Cortex of kidney (tissue), 1 donor: ENCODE results near the gene ALKBH6.
A peak's percentile ranks its signal among the peaks of the same experiment; 100 is the strongest.

ENCODE experiments used
- DNase-seq: peaks from one replicate; lab custom pipeline; 2025; lab: John Stamatoyannopoulos, UW

Gene ALKBH6

DNA sequence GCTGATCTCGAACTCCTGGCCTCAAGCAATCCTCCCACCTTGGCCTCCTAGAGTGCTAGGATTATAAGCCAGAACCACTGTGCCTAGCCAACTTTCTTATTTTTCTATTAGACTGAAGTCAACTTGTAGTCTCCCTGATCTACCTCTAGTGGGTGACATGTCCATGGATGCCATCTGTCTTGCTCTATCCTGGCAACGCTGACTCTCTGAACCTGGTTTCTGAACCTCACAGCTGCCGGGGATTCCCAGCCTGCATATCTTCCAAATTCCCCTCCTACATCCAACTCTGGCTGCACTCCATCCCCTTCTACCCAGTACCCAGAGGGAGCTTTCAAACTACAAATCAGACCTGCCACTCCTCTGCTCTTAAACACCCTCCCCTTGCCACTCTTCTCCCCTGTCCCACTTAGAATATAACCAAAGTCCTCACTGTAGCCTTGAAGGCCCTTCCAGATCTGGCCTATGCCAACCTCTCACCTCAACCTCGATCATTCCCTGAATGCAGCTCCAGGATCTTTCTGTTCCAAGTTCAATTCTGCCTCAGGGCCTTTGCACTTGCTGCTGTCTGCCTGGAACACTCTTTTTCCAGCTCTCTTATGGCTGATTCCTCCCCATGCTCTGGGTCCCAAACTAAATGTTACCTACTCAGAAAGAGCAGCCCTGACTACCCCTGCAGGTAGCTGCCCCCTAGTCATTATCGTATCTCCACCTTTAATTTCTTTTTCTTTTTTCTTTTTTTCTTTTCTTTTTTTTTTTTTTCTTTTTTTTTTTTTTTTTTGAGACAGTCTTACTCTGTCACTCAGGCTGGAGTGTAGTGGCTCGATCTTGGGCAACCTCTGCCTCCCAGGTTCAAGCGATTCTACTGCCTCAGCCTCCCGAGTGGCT is 16.5 kb upstream of the ALKBH6 start:
- DNase-seq, result no peak

DNA sequence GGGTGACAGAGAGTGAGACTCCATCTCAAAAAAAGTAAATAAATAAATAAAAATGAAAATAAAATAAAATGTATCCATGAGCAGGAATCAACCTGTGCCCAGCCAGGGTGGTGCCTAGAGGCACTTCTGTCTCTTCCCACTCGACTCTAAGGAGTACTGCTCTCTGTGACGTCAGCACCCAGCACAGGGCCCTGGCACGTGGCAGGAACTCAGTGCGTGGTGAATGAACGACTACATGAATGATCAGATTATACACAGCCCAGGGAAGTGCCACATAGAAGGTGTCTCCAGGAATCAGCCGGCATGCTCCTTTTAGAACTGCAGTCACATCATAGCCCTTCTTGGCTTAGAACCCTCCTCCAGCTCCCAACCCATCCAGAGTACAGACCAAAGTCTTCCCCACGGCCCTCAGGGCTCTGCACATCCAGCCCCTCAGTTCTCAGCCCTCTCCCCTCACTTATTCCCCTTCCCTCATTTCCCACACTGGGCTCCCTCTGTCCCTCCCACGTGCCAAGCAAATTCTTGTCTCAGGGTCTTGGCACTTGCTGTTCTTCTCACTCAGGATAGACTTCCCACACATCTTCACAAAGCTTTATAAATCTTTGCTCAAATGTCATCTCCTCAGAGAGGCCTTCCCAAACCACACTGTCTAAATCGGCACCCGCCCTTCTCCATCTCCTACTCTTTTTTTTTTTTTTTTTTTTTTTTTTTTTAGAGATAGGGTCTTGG is 14.5 kb upstream of the ALKBH6 start:
- DNase-seq, result no peak

DNA sequence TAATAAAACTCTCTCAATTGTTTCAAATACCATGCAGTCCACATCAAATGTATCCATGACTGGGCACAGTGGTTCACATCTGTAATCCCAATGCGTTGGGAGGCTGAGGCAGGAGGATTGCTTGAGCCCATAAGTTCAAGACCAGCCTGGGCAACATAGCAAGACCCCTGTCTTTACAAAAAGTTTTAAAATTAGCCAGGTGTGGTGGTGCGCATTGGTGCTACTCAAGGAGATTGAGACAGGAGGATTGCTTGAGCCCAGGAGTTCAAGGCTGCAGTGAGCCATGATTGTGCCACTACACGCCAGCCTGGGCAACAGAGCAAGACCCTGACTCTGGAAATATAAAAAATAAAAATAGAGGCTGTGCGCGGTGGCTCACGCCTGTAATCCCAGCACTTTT is 13.7 kb upstream of the ALKBH6 start:
- no peak for DNase-seq

DNA sequence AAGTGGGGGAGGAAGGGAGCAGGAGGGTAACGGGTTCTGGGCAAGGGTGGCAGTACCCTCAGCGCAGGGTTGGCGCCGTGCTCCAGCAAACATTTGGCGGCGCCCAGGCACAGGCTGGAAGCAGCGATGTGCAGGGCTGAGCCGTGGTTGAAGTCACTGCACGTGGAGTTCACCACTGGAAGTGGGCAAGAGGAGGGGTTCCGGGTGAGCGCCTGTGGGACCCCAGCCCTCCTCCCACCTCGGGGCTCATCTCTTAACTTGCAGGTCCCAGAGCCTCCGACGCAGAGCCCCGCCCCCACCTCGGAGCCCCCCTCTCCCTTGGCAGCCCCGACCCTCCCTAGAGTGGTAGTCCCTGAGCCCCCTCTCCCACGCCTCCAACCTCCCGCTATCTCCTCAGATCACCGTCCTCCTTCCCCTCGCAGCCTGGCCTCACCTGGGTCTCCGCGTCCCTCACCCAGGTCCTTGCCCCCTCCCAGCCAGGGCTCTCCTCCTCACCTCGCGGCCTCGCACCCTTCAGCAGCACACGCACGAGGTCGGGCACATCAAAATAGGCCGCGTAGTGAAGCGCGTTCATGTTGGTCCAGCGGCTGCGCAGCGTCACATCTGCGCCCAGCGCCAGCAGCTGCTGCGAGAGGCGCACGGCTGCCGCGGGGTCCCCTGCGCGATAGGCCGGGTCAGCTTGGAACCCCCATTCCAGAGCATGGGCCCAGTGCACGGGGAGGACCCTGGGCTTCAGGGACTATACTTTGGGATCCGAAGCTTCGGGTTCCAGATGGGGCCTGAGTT is 12.3 kb upstream of the ALKBH6 start:
- no peak for DNase-seq

DNA sequence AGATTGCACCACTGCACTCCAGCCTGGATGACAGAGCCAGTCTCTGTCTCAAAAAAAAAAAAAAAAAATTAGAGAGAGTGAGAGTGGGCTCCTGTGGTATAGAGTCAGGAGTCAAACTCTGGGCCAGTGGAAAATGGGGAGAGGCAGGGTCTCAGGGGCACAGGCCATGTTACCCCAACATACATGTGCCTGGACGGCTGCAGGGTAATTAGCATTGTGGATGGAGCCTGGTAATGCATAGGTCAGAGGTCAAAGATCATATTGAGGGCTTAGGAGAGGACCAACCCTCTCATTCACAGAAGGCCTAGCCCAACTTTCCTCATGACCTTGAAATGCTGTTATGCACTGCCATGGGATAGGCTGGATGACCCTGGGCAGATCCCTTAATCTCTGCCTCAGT is 11.5 kb upstream of the ALKBH6 start:
- DNase-seq, result no peak

DNA sequence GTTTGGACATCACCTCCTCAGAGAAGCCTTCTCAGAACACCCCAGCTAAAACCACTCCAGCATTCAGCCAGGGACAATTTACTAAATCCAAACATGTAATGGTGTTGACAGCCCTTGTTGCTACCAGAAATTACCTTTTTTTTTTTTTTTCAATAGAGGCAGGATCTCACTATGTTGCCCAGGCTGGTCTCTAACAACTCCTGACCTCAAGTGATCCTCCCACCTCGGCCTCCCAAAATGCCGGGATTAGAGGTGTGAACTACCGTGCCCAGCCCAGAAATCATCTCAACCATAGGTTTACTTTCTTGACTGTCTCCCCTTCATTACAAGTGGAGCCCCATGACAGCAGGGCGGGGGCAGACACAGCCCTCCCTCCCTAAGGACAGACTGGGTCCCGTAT is 9.4 kb upstream of the ALKBH6 start:
- no peak for DNase-seq

DNA sequence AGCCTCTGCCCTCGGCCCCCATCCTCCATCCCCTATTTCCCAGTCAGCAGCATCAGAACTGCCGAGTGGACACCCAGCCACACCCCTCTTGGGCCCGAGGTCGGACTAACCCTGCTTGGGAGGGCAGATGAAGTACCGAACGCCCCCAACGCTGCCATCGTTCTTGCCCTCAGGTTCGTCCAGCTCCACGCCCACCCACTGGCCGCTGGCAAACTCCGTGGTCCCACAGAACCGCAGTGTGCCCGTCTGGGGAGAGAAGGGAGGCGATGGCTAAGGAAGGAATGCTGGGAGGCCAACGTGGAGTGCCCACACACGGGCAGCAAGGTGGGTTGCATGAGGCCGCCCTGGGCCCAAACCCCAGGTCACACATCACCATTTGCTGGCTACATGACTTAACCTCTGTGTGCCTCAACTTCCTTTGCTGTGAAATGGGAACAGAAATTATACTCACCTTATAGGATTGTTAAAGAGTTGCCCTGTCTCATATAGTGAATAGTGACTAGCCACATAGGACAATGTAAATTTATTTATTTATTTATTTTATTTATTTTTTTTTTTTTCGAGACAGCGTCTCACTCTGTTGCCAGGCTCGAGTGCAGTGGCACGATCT is 5.2 kb upstream of the ALKBH6 start:
- no peak for DNase-seq

DNA sequence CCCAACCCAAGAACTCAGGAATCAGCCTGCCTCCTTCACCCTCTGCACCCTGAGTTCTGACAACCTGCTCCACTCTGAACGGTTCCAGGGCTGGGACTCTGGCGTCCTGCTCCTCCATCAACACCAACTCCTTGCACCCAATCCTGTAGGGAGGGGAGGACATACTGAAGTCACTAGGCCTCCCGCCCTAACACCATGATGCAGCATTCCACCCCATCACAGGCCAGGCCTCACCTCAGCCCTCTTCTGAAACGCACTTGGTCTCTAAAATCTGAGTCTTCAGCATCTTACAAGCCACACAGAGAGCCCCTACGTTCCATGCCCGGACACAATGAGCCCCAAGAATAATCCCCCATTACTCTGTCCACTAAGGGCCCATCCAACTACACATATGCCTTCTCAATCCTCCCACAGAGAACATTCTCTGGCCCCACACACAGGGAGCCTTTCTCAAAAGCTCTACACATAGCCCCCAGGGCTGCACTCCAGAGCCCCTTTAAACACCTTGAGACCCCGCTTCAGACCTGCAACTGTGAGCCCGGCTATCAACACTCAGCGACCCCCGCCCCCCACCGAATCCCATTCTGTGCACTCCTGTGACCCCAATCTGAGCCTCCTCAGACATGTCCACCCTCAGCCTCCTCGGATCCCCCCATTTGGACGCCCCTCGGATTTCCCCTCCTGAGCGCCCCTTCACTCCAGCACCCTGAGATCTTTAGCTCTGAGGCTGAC is 567 bp downstream of the ALKBH6 start:
- no peak for DNase-seq

DNA sequence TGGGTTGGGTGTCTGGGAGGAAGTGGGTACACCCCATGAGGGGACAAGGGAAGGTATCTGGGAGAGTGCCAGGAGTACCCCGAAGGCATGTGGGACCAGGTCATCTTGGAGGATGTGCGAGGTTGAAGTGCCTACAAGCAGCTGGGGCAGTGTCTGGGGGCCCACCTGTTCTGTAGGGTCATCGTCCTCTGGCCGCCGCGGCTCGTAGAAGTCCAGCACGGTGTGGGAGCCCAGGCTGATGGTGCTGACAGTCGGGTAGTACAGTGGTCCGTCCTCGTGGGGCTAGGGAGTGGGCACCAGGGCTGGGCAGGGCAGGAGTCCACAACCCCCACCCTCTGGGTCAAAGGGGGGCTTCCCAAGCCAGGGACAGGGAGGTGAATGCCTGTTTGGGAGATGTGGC is 3.6 kb downstream of the ALKBH6 start:
- DNase-seq, result no peak

DNA sequence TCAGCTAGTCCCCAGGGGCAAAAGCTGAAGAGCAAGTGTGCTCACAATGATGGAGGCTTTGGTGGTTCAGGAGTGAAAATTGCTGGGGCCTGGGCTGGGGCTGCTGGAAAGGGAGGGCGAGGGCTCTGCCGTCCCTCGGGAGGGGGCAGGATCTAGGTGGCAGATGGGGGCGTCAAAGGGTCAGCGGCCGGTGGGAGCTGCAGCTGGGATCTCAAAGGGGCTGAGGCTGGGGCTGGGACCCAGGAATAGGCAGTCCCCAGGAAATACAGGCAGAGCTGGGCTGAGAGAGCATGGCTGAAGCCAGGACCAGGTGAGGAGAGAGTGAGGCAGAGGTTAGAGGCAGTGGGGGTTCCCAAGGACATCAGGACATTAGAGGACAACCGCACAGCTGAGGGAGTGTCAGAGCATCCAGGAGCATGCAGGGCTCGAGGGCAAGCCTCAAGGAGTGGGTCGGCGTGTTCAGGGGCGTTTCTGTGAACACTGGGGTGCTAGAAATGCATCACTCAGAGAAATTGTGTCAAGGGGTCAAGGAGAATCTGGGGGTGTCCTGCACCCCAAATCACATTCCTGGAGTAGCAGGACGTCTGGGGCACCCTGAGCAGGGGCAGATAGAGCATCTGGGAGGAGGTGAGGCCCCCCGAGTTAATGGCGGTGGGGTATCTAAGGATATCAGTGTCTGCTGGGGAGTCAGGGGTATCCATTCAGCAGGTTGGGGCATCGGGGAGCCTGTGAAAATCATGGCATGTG is 4.2 kb downstream of the ALKBH6 start:
- no peak for DNase-seq

DNA sequence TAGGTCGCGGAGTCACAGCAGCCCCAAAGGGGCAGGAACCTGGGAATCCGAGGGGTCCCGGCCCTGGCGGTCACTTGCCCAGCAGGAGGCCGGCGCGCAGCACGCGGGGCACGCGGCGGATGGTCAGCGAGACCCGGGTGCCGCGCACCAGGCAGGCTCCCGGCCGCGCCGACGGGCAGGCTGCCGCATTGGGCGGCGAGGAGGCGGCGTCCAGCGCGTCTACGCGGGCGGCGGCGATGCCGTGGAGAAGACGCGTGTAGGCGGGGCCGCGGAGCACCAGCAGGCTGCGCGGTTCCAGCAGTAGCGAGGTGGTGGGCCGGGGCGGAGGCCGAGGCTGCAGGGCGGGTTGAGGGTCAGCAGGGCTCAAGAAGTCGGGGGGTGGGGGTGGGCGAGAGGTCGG is 4.8 kb downstream of the ALKBH6 start:
- DNase-seq, result no peak

DNA sequence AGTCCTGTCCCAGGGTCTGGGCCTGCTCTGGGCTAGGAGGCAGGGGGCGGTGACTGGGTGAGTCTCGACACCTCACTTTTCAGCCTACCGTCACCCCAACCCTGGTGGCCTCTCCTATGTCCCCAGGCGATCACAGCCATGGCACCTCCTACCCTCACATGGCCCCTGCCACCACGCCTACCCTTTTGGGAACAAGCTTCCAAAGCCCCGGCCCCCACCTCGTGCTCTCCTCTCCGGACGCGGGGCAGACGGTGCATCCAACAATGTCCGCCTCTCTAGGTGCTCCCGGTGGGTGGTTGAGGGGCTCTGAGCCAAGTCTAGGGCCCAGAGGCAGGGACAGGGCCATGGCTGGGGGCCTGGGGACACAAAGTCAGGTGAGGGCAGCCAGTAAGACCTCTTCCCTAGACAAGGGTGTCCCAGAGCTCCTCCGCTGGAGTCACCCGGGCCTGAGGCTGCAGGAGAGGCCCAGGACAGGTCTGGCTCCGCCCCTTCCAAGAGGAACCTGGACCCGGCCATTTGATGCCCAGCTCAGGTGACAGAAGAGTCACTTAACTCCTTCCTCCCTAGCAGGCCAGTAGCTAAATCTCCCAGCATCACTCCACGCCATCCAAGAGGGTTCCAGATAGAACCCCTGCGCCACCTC is 5.6 kb downstream of the ALKBH6 start, which contains the start of gene SYNE4:
TSS of gene SYNE4 (minus strand) at position 478 of the 643 bp plus-strand sequence. CDS start at position 346, 132 bp downstream.
- no peak for DNase-seq

DNA sequence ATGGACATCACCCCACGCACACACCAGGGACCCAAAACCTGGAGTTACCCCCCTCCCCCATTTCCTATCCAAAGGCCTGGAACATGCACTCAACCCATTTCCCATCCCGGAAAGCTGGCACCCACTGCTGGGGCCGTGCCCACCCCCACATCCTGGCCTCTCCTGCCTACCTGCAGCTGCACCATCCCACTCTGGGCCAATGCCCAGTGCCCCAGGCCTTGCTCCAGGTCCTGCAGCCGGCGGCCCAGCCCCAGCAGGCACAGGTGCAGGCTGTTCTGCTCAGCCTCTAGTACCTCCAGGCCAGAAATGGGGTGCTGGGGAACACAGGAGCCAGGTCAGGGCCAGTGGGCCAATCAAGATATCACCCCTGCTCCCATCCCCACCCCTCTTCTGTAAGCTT is 7.1 kb downstream of the ALKBH6 start:
- DNase-seq, result no peak

DNA sequence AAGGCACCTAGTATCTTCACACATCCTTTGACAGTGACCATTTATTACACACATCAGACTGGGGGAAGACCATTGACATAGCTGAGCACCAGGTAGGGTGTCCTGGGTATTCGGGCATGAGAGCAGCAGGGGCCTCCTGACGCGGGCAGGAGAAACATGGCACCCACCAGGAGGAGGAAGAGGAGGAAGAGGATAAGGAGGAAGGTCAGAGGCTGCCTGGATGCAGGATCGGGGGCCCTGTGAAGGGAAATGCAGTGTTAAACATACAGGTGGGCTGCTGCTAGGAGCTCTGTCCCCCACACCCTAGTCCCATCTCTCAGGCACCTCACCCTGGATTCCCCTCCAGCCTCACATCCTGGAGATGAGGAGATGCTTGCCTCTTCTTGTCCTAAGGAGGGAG is 10.7 kb downstream of the ALKBH6 start:
- no peak for DNase-seq

DNA sequence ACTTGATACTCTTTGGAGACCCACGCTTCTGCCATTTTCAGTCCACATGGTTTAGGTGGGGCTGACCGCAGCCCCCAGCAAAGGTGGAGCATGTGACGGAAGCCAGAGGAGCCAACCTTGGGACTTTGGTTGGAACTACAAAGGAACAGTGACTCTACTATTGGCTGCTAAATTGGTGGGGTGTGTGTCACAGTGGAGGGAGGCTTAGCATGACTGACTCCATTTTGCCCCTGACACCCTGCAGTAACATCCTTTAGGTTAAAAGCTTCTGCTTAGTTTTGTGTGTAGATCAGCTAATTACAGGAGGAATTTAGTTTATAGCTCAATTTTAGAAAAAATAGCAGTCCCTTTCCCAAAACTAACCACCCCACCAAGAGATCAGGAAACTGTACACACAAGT is 12.4 kb downstream of the ALKBH6 start:
- no peak for DNase-seq

DNA sequence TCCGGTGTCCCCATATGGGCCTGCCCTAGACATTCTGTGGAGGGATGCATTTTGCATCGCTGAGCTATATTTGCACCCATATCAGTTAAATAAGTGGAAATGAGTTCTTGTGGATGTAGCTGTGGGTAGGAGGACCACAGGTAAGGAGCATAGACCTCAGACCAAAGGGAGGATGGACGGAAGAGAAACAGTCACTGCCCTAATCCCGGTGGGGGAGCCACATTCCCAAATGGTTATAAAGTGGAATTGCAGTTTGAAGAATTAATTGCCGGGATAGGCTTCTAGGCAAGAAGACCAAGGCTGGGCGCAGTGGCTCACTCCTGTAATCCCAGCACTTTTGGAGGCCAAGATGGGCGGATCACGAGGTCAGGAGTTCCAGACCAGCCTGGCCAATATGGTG is 17.2 kb downstream of the ALKBH6 start:
- DNase-seq, result no peak

DNA sequence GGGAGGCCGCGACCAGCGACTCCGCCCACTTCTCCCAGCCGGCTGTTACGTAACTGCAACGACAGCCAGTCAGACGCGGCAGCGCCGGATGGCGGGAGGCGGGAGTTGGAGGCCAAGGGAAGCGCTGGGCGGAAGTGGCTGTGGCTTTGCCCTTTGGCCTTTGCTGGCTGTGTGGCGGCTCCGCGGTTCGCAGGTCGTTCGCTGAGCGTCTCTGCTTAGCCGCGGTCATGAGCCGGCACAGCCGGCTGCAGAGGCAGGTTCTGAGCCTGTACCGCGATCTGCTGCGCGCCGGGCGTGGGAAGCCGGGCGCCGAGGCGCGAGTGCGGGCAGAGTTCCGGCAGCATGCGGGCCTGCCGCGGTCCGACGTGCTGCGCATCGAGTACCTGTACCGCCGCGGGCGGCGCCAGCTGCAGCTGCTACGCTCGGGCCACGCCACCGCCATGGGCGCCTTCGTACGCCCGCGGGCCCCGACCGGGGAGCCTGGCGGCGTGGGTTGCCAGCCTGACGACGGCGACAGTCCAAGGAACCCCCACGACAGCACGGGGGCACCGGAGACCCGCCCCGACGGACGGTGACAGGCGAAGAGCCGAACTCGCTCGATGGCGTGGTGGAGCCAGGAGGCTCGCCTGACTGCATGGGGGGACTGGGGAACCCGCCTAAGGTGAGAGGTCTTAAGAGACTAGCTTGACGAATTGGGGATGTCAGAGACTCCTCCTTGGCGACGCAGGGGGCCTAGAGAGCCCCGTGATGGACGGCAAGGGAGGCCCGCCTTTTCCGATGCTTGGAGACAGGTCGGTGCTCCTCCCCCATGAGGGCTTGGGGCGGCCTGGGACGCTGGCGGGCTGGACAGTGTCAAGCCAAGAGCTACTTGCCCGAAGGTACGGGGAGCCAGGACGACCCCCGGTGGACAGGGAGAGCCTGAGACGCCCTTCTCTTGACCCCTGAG is 18.7 kb downstream of the ALKBH6 start, which contains the start of gene SDHAF1:
TSS of gene SDHAF1 (plus strand) at position 141 of the 946 bp plus-strand sequence. CDS start at position 228, 87 bp downstream.
- peak; percentile 38 for DNase-seq

DNA sequence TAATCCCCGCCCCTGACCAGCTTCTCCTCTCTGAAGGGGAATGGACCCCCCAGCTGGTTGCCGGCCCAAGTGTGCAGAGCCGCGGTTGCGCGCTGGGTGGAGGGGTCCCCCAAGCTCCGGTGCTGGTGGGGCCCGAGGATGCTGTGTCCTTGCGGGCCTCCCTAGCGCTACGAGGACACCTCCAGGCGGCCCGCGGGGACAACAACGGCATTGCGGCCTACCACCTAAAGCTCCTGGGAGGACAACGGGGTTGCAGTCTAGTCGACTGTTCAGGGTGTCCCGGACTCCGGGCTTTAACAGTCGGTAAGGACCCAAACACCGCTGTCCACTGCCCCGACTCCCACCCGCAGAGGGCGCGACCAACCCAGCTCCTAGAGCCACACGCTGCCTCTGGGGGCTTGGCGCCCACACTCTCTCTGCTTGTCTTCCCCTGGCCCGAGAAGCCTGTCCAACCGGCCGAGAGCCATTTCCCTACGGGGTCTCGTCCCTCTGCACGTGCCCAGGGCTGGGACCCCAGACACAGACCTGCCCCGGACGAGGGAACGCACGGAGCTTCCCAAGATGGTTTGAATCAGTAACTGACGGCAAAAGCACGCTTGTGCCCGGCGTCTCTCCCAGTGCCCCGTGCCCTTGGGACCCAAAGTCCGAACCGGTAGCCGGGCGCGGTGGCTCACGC is 20.0 kb downstream of the ALKBH6 start:
- DNase-seq, result no peak
